ENCODE results near the gene NUP54.

Gene NUP54, protein sequence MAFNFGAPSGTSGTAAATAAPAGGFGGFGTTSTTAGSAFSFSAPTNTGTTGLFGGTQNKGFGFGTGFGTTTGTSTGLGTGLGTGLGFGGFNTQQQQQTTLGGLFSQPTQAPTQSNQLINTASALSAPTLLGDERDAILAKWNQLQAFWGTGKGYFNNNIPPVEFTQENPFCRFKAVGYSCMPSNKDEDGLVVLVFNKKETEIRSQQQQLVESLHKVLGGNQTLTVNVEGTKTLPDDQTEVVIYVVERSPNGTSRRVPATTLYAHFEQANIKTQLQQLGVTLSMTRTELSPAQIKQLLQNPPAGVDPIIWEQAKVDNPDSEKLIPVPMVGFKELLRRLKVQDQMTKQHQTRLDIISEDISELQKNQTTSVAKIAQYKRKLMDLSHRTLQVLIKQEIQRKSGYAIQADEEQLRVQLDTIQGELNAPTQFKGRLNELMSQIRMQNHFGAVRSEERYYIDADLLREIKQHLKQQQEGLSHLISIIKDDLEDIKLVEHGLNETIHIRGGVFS

GRCh38 chr4:76148142-76148865 is at the start of gene NUP54:
NUP54 (minus strand) TSS chr4:76148397; CDS start chr4:76148374, 23 bp downstream.
- DNase-seq (ENCODE audit: low spot score) = peak; percentile 92

DNA sequence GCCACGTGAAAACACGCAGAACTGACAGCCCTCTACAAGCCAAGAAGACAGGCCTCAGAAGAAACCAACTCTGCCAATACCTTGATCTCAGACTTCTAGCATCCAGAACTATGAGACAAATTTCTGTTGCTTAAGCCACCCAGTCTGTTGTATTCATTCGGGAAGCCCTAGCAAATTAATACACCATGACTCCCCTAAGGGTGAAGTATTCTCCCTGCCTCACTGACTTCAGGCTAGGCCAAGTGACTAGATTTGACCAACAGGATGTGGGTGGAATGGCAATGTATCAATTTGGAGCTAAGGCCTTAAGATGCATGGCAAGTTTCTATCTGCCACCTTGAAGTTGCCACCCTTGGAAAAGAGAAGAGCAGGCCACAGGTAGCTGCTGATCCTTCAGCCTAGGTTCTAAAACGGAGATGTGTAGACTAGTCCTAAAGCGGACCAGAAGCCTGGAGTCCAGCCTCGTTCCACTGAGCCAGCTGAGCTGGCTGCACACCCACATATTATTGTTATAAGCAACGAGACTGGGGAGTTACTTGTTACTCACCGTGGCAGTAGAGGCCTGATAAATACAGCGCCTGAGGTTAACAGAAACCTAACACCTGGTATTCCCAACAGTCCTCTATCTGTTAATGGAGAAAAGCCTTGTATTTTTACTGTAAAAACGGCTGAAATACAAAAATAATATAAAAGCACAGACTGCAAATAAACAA is 49.0 kb upstream of the NUP54 start:
- DNase-seq (ENCODE audit: low spot score) = no peak

- DNase-seq (ENCODE audit: low spot score) = no peak
Observed at GRCh38 chr4:76196376-76196775, 48.2 kb upstream of the NUP54 start.

- no peak for DNase-seq (ENCODE audit: low spot score)
Observed at GRCh38 chr4:76195326-76195725, 47.1 kb upstream of the NUP54 start.

GRCh38 chr4:76194325-76194724 is 46.1 kb upstream of the NUP54 start:
- DNase-seq (ENCODE audit: low spot score) = peak; percentile 78

DNA sequence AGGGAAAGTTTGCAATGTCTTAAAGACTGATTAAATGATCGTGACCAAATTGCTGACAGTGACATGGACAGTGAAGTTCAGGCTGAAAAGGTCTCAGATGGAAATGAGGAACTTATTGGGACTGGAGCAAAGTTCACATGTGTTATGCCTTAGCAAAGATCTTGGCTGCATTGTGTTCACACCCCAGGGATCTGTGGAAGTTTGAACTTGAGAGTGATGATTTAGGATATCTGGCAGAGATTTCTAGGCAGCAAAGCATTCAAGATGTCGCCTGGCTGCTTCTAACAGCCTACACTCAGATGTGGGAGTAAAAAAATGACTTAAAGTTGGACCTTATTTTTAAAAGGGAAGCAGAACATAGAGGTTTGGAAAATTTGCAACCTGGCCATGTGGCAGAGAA is 44.0 kb upstream of the NUP54 start:
- DNase-seq (ENCODE audit: low spot score) = no peak

- no peak for DNase-seq (ENCODE audit: low spot score)
Observed at GRCh38 chr4:76188557-76188956, 40.4 kb upstream of the NUP54 start.

GRCh38 chr4:76188149-76188548 is 40.0 kb upstream of the NUP54 start:
- no peak for DNase-seq (ENCODE audit: low spot score)

- DNase-seq (ENCODE audit: low spot score) = no peak
Observed at GRCh38 chr4:76187152-76187551, 39.0 kb upstream of the NUP54 start.

DNA sequence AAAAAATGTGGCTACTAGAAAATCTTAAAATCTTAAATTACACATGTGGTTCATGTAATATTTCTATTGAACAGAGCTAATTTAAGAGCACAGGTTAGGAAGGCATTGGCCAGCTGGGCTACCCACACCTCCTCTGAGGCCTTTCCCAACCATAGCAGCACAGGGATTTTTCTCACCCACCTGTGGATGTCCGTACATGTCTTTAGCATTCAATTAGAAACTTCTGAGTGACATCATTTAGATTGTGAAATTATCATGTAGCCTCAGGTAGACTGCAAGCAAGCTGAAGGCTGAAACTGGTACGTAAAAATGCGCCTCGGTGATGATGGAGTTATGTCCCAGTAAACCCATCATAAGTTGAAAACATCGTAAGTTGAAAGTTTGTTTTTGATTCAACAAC is 34.3 kb upstream of the NUP54 start:
- DNase-seq (ENCODE audit: low spot score) = no peak

DNA sequence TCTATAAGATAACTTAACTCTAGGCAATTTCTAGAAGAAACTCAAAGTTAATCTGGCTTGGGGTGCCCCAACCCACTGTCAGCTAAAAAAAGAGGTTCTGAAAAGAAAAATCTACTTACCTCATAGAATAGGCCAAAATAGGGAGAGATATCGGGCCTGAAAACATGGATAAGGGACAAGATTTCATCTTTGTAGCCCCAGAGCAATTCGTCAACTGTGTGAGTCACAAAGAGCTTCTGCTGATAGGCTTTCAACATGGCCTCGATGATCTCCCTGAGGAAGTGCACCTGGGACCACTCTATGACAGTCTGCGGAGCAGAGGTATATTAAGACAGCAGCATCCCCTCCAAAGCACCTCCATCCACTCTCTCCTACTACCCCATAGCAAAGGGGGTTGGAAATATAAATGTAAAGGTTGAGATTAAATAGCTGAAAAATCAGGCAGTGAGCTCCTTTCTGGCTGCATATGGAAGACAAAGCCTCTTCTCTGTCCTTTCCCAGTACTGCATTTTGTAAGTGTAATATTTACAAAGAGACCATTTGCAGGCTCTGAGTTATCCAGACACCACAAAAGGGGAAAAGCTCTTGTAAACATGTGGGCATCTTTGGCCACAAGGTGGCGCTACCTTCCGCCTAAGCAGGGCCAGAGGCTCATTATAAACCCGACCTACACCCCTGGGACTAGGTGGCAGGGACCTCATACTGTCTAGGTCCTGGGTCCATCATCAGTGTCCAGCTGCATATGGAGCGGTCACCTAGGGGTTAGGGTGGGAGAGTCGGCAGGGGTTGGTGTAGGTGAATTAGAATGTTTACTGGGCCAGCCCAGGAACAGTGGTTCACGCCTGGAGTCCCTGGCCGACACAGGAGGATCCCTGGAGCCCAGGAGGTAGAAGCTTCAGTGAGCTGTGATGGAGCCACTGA is 31.5 kb upstream of the NUP54 start:
- DNase-seq (ENCODE audit: low spot score) = peak; percentile 77

- DNase-seq (ENCODE audit: low spot score) = no peak
Observed at GRCh38 chr4:76178296-76178695, 30.1 kb upstream of the NUP54 start.

- DNase-seq (ENCODE audit: low spot score) = no peak
Observed at GRCh38 chr4:76177709-76178108, 29.5 kb upstream of the NUP54 start.

DNA sequence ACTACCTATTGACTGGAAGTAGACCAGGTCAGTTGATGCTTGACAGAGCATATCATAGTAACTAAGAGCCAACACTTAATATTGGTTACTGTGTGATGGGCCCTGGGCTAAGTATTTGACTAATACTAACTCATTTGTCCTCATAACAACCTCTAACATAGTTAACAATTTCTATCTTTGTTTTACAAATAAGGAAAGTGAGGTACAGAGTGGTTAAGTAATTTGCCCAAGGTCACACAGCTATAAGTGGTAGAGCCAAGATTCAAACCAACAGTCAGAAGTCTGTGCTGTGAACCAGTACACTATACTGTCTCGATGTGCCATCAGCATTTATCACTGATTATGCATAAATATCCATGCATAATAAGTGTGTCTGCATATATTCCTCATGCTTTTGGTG is 27.1 kb upstream of the NUP54 start:
- DNase-seq (ENCODE audit: low spot score) = no peak

- DNase-seq (ENCODE audit: low spot score) = no peak
Observed at GRCh38 chr4:76174216-76174615, 26.0 kb upstream of the NUP54 start.

DNA sequence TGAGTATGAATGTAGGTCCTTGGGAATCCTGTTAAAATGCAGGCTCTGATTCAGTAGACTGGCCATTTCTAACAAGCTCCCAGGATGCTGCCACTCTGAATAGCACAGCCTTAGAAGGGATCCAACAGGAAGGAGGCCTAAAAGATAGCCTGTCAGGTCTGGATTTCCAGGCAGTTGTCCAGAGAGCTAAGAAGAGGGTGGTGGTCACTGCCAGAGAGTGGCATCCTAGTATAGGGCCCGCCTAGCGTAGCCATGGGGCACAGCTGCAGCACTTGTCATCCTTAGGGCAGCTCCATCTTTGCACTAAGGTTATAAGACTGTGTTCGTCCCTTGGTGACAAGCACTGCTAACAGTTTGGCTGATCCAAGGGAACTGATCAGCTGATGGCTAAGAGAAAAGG is 20.5 kb upstream of the NUP54 start:
- no peak for DNase-seq (ENCODE audit: low spot score)

GRCh38 chr4:76166480-76166879 is 18.3 kb upstream of the NUP54 start:
- no peak for DNase-seq (ENCODE audit: low spot score)

GRCh38 chr4:76160355-76160754 is 12.2 kb upstream of the NUP54 start:
- DNase-seq (ENCODE audit: low spot score) = no peak

DNA sequence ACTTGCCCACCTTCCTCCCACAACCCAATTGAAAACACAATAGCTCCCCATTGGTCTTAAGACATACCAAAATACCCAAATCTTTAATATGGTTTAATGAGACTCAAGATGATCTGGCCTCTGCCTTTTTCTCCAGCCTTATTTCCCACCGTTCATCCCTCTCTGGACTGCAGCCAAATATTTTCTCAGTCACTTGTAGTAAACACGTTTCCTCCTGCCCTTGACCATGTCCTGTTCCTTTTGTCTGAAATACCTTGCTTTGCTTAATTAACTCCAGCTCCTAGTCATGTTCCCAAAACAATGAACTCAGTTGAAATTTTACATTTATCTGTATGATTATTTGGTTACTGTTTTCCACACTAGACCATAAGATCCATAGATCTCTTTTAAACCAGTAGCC is 8.4 kb upstream of the NUP54 start:
- DNase-seq (ENCODE audit: low spot score) = no peak

DNA sequence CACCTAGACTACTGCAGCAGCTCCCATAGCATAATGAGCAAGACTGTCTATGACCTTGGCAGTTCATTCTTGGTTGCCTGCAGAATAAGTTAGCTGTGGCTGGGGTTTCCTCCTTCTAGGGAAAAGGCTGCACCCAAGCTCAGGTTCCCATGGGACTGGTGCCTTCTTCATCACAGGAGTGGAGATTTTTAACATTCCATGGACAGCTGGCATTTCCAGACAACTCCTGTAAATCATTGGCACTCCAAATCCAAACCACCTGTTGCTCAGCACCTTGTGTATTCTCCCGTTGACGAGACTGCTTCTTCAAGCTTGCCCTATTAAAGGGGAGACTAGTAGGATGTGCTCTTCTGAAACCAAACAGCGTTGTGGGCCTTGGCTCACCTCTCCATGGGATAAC is 7.8 kb upstream of the NUP54 start:
- no peak for DNase-seq (ENCODE audit: low spot score)

DNA sequence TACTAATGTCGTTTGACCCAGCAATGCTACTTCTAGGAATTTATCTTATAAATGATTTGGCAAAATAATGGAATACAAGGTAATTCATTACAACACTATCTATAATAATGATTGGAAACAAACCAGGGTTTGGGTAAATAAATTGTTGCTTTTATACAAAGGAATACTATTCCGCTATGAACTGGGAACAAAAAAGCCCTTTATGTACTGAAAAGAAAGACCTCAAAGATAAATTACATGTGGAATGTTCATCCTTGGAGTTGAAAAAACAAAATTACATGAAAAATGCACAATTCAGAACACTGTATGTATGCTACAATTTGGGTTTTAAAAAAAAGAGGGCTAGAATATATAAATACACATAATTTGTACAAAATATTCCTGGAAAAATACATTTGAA is 5.2 kb upstream of the NUP54 start:
- no peak for DNase-seq (ENCODE audit: low spot score)

Measured in AG08396 (cell line).